ENCODE data around the gene OPRL1.

The OPRL1 gene

DNA sequence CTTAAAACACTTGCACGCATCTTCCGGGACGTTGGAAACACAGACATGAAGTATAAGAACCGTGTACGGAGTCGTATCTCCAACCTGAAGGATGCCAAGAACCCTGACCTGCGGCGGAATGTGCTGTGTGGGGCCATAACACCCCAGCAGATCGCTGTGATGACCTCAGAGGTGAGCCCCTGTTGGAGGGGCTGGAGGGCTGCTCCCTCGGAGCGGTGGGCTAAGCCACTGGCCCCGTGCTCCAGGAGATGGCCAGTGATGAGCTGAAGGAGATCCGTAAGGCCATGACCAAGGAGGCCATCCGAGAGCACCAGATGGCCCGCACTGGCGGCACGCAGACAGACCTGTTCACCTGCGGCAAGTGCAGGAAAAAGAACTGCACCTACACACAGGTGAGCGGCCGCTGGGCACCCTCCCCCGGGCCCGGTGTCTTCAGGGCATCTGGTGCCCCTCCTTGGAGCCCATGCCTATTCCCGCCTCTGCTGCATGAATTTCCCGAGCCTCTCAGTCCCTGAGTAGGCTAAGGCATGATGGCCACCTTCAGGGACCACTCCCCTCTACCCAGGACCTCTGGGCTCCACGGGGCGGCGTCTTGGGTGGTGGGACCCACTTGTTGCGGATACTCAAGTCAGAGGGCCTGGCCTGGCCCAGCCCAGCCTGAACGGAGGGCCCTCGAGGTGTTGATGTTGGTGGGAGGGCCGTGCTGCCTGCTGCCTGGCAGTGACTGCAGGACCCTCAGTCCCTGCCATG lies 9.5 kb upstream of the OPRL1 start:
- no peak for DNase-seq

GRCh38 chr20:64071341-64072332 lies 8.2 kb upstream of the OPRL1 start:
- no peak for DNase-seq

DNA sequence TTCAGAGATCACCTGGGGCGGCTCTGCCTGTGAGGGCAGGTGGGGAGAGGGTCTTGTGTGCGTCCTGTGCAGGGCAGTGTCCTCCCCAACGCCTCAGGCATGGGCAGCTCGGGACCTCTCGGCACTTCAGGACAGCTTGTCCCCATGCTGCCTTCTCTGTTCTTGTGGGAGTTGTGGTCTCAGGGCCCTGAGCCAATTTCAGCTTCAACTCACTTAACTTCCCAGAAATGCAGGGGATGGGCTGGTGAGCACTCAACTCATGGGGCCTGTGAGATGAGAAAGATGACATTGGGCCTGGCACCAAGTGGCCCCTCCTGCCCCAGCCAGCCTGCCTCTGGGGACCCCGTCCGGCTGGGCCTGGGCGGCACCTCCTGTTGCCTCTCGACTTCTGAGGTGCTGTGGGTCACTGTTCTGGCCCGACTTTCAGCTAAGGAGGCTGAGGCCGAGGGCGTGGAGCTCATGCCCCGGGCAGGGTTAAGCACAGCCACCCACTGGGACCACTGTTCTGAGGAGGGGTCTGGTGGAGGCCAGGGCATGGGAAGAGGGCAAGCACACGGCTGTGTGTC lies 7.3 kb upstream of the OPRL1 start:
- no peak for DNase-seq

DNA sequence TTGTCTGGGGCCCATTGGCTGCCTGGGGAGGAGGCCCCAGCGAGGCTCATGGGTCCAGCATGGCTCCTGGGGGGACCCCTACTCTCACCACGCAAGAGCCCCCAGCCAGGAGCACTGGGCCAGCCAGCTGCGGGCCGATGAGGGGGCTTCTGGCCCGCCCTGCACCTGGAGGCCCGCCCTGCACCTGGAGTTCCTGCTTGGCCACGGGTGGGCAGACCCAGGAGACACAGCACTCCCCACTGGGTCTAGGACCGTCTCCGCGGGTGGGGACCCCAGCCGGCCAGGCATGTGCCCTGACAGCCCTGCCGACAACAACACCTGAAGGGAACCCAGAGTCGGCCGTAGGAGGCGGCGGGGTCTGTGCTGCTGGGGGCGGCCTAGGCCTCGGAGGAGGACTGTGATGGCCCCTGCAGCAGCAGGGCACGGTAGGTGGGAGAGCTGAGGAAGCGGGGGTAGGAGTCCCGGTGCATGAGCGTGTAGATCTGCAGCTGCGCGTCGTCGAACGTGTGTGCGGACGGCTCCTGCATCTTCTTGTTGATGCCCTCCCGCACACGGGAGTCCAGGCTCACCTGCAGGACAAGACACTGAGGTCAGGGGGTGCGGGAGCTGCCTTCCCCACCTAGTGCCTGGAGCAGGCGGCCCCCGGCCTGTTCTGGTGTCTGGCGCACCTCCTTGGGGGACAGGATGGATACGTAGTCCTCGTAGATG lies 6.3 kb upstream of the OPRL1 start:
- DNase-seq = no peak

DNA sequence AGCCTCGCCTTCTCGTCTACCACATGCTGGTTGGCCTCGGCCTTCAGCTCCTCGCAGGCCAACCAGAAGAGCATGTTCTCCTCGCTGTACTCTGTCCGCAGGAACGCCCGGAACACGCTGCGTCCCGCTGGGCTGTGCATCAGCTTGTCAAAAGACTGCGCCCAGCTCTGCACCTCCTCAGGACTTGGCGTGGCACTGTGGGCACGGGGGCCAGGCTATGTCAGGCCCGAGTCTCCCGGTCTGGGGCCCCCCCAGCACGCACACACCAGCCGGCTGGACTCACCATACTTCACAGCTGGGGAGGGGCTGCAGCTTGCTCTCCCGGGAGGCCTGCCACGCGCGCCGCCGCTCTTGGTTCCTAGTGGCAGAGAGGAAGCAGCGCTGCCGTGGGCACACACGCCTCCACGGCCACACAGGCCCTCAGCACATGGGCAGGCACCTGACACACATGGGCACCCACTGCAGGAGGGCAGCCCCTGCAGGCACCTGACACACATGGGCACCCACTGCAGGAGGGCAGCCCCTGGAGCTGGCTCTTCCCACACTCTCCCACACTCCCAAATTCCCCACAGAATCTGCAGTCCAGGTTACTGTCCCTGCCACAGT lies 5.6 kb upstream of the OPRL1 start:
- DNase-seq = no peak

DNA sequence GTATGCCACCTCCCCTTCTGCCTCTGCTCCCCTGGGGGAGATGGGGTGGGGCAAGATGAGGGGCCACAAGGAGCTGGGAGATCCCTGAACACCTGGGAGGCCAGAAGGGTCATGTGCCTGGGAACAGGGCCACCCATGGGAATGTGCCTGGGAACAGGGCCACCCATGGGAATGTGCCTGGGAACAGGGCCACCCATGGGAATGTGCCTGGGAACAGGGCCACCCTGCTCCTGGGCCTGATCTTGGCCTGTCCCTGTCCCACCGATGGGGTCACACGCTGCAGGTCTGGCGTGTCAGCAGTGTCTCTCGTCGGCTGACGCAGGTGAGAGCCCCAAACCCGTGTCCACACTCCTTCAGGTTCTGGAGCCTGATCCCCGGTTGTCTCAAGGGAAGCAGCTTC lies 4.9 kb upstream of the OPRL1 start:
- no peak for DNase-seq

GRCh38 chr20:64075556-64075955 lies 4.3 kb upstream of the OPRL1 start:
- no peak for DNase-seq

- DNase-seq = no peak
These were observed 3.6 kb upstream of the OPRL1 start for GRCh38 chr20:64076061-64076997.

DNA sequence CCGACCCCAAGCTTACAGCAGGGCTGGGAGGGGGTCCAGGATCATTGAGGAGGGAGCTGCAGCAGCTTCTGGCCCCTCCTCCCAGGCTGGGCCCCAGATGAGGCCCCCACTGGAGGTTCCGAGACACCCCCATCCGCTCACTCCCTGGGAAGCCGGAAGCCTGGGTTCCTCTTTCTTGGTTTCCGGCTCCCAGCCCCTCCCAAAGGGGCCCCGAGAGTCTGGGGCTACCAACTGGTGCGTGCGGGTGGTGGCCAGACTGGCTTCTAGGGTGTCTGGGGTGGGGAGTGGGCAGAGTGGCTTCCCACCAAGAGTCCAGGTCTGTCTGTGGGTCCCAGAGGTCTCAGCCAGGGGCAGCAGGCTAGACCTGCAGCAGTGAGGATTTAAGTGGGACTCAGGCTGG lies 2.8 kb upstream of the OPRL1 start:
- peak in 7 of 58 donors; percentile 16 to 32 (median 22) for DNase-seq

GRCh38 chr20:64077541-64077875 lies 2.4 kb upstream of the OPRL1 start:
- DNase-seq = no peak

DNA sequence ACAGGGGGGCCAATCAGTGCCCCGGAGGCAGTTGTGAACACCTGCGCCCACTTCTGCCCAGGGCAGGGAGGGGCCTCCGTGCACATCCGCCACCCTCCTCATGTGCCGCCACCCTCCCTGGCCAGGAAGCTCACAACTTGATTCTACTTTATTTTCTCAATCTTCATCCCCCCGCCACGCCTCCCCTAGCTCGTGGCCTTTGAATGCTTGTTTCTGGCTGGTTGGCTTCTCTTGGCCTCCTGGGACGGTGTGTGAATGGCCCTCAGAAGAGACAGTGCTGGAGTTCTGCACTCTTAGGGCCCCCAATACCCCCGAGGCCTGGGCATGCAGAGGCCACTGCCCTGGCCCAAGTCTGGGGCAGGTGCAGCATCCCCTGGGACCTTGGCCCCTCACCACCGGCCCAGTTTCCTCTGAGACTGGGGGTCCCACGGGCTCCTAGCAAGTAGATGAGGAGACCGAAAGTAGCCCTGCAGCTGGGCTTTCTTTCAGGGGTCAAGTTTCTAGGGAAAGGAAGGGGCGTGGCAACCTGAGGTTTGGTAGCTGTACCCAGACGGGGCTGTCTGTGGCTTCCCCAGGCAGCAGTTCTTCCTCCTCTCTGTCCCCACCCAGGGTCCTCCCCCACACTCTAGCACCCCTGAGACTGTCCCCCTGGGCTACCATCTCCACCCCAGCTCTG lies 1.9 kb upstream of the OPRL1 start:
- peak in 2 of 58 donors; percentile 26 to 27 for DNase-seq

- DNase-seq = no peak
These were observed 979 bp upstream of the OPRL1 start for GRCh38 chr20:64078934-64079272.

DNA sequence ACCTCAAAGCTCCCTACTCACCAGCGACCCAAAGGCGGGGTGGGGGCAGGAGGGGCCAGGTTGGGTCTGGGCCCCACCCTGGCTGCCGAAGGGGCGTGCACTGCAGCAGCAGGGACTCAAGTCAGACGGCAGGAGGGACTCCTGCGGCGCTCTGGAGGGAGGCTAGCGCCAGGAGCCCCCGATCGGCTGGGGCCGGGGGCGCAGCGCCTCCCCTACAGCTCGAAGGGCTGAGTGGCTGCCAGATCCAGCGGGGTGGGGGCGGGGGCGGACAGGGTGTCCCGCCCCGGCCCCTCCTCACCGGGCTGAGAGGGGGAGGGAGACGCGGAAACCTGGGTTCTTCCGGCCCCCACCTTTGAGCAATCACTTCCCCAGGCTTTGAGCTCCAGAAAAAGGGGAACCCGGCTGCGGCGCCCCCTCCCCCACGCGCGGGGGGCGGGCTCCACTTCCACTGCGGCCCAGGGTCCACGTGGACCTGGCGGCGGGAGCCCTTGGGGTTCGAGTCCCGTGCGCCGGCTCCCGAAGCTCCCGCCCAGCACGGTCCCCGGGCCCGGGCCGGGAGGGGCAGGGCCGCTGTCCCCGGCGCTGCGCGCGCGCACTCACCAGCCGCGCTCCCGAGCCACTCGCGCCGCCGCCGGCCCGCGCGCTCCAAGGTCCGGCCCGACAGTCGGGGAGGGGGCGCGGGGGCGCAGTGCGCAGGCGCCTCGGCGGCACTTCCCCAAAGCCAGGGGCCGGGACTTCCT lies 439 bp upstream of the OPRL1 start, which contains the start of gene RGS19:
Gene RGS19, minus strand, starts transcription at position 246 of the 740 bp plus-strand sequence. CDS start 2,632 bp downstream, outside the sequence.
- DNase-seq = peak in 45 of 58 donors; percentile 33 to 82 (median 61)

DNA sequence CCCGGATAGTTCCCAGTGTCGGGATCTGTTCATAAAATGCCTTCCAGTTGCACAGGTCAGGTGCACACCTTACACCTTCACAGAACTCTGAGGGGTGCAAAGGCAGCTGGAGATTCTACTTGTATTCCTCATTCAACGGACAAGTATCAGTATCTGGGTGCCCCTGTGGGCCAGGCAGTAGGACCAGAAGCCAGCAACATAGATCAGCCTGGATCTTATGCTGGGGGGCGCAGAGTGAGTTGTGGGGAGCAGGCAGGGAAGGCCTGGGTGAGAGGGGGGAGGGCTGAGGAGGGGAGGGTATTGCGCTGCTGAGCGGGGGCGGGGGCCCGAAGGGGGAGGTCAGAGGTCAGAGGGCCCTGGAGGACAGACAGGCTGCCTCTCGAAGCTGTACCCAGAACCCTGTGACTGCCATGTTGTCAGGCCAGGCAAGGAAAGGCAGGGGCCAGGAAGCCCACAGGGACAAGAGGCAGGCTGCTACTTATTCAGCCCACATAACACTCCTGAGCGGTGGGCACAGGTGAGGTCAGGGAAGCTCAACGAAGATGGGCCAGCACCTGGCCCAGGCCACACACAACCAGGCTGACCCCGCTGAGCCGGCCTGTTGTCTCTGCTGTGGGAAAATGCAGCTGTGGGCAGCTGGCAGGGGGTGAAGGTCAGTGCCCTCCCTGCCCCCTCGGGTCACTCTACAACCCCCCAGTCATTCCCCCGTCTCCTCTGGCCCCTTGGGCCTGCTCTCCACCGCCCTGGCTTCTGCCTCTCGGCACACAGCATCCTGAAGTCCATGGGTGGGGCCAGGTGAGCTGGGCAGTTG lies 1.1 kb downstream of the OPRL1 start:
- no peak for DNase-seq

DNA sequence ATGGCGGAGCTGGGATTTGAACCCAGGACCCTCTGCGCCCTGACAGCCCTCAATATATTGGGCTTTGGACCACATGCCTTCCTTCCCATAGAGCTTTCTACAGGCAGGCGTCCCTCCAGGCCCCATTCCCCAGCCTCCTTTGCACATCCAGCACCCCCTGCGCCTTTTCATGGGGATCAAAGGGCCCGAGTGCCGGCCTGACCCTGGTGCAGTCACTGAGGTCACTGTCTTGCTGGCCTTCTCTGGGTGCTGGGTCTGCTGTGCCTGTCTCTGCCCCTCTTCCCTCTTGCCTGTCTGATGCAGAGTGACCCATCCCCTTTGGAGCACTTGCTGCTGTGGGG lies 1.7 kb downstream of the OPRL1 start:
- no peak for DNase-seq

- DNase-seq = no peak
These were observed 2.3 kb downstream of the OPRL1 start for GRCh38 chr20:64082126-64082731.

GRCh38 chr20:64082820-64083377 lies 3.0 kb downstream of the OPRL1 start:
- no peak for DNase-seq

All from anterior cingulate cortex (tissue), 58 donors.